OCI-M2 (cell line): Measurements from ENCODE around the gene DENND2C.

ENCODE experiments used
- DNase-seq: peaks from one replicate; lab custom pipeline; 2025; ENCODE audit not compliant: unreplicated experiment; lab: John Stamatoyannopoulos, UW

Gene DENND2C

DNA sequence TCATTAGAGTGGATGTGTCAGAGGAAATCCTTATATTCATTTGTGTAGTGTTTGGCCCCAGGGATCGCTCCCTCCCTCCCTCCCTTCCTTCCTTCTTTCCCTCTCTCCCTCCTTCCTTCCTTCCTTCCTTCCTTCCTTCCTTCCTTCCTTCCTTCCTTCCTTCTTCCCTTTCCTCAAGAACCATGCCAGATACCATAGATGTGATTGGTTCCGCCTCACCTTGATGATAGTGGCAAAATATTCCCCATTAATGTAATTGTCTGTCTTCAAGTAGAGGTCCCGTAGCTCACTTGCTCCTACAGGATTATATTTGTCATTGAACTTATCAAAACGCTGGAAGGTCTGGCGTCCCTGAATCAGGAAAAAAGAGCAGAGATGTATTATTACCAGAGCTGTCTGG lies 7.8 kb upstream of the DENND2C start:
- DNase-seq = no peak

DNA sequence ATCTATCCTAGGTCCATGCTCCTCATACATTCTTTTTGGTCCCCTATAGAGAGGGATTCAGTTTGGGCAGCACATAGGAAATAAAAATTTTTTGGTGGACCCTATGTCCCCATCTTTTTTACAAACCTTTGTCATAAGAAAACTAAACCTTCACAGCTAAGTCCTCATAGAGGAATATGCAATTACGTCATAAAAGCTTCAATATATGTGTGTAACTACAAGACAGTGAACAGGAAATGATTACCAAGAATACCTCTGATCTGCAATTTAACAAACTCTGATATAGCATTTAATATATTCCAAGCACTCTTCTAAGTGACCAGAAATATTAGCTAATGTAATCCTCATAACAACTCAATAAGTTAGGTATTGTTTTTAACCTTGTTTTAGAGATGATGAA lies 6.3 kb upstream of the DENND2C start:
- DNase-seq = no peak

DNA sequence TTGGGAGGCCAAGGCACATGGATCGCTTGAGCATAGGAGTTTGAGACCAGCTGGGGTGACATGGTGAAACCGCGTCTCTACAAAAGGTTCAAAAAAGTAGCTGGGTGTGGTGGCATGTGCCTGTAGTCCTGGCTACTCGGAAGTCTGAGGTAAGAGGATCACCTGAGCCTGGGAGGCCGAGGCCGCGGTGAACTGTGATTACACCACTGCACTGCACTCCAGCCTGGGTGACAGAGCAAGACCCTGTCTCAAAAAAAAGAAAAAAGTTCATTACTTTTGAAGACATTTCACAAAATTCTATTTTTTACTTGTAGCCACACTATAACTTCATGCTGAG lies 2.1 kb upstream of the DENND2C start:
- no peak for DNase-seq

DNA sequence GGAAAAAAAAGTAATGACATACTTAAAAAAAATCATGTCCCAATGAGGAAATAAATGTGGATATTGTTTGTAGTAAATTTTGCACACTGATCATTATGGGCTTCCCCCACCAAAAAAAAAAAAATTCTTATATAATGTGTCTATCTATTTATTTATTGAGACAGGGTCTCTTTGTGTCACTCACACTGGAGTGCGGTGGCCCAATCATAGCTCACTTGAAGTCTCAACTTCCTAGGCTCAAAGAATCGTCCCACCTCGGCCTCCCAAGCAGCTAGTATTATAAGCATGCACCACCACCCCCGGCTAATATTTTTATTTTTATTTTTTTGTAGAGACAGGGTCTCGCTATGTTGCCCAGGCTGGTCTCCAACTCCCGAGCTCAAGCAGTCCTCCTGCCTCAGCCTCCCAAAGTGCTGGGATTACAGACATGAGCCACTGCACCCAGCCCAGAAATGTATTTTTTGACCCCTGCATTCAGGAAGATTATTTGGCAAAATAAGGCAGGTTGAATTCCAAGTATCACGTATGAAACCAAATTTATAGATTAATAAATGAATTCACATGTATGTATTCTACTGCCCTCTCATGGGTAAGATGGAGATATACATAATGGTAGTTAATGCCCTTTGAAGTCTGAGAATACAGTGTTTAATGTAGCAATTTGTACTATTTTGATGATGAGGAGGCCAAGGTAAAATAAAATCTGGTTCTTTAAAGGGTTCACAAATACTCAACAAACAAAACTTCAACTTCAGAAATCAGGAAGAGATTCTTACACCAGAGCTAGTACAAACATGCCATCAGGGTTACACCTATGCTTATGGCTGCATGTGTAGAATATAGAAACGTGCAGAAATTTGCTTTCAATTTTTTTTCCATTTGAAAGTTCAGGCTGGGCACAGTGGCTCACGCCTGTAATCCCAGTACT lies 1.4 kb upstream of the DENND2C start:
- DNase-seq = no peak

DNA sequence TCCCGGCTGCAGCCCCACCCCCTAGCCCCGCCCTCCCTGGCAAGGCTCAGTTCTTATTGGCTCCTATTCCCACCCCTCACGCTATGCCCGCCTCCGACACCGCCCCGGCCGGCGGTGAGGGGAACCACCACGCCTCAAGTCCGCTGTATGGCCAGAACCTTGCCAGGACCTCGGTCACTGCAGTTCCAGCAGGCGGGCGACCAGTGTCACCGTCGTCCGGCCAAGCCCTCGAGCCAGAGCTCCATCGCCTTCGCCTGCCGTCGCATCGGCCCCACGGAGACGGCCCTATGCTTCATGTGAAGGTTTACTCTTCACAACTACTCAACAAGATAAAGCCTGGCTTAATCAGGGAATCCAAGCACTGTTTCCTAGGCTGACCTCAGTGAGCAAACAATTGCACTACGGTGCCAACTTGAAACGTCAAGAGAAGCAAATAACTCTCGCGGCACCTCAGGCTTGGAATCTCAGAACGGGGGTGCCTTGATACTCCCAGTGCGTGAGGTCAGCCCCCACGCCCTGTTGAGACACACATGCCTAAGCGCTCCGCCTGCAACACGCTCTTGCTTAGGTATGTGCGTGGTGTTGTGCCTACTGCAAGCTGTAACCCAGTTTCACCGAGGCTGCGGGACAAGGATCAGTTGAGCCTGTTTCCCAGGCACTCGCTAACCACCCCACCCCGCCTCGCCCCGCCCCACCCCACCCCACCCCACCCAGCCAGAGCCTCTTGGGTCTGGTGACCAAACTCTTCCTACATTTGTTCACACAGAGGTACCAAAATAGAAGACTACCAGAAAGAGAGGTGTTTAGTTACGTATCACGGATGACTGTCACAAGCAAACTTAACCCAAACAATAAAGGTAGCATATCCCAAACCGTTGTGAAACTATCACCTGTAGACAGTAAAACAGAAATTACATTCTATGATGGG lies 498 bp upstream of the DENND2C start:
- peak; percentile 21 for DNase-seq

DNA sequence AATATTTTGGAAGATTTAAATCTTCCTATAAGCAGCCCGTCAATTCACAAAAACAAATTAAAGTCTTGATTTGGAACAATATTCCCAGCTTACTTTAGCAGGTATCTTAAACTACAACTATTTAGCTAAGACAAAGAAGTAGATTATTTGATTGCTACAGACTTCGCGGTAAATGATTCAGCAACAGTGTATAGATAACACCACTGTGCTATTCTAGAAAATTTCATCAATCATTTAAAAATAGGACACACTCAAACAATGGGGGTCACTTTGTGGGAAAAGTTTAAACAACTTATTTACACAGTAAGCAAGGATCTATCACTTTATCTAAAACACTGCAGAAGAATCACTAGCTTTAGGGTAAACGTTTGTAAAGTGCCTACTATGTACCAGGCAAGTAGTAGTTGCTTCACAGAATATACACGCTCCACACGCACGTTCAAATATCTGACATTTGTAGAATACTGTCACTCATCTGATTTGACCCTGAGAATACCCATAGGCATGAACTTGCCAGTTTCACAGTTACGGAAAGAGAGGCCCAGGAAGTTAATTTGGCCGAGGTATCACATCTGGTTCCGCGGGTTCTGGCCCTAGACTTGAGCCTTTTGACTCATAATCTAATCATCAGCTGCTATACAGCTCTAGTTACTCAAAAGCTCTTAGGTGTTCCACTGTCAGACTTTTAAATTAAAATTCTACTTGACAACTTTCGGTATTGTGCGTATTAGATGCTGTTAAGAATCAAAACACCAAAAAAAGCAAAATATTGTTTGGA lies 876 bp downstream of the DENND2C start:
- no peak for DNase-seq

DNA sequence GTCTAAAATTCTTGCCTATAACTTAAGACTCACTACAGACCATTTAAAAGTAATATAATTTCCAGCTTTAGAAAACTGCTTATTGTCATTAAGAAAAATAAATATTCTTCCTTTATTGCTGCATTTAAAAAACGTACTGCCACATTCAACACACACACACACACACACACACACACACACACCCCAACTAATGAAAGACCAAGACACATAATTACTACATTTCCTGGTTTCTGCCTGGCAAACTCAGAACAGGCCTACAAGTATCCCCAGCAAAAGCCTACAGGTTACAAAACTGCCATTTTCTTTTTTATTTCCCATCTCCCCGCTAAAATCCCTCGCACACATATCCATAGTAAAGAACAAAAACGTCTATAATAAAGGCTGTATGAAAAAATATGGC lies 1.5 kb downstream of the DENND2C start:
- DNase-seq = no peak

DNA sequence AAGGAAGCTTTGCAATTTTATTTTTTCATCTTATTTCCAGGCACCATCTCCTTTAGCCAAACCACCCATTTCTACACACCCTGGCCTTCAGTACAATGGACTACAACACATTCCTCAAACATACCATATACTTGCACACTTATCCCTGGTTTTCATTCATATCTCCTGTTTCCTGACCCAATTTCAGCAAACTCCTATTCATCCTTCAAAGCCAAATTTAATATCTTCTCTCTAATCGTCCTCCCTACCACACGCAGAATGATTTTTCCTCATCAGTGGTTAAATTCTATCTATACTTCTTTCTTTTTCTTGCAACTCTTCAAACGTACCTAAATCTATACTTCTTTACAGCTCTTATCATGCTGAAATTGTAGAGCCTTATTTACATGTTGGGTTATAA lies 2.9 kb downstream of the DENND2C start:
- DNase-seq = no peak

DNA sequence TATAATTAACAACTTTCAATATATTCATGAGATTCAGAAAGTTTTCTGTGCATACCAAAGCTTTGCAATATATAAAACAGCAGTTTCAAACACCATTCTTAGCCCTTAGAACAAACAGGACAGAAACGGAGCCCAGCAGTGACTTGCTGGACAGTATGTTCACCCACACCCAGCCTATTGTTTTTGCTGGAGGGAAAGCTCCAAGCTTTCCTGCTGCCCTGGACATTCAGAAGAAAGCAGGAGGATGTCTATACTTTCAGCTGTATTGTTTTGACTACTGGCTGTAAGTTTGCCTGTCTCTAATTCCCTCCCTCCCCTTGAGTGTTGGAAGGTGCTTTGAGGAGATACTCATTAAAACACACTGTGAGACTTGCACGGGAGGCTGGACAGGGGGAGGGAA lies 9.6 kb downstream of the DENND2C start:
- no peak for DNase-seq

DNA sequence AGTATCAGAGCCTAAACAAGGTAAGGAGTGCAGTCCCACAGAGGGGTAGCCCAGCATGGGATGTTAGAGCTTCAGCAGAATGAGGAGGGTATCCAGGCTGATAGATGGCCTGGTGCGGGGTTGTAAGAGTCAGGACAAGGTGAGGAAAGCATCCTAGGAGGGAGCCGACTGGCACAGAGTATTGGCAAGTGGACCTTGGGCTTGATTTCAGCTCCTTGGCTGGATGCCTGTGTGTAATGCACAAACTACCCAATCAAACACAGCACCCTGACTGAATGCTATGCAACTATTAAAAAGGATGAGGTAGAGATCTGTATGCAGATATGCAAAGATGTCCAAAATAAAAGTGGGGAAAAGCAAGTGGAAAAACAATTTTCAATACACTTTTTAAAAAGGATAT lies 18.0 kb downstream of the DENND2C start:
- DNase-seq = no peak

DNA sequence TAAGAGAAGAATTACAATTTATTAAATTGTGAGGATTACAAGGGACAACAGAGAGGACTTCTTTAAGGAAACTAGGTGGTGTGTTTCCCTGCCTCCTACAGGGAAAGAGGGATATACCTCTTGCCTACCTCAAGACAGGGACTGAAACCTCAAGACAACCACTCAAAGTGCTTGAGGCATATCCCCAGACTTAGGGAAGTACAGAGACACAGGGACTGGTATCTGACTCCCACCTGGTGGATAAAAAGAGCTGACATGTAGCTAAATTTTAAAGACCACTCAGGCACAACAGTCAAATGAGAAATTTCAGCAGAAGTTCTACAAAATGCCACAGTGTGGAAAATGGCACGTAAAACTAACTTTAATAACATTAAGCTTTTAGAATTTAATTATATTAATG lies 21.3 kb downstream of the DENND2C start:
- no peak for DNase-seq

DNA sequence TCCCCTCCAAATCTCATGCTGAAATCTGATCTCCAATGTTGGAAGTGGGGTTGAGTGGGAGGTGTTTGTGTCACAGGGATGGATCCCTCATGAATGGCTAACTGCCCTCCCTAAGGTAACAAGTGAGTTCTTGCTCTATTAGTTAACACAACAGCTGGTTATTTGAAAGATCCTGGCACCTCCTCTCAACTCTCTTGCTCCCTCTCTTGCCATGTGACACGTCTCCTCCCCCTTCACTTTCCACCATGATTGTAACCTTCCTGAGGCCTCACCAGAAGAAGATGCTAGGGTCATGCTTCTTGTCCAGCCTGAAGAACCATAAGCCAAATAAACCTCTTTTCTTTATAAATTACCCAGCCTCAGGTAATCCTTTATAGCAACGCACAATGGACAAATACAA lies 28.5 kb downstream of the DENND2C start:
- no peak for DNase-seq

DNA sequence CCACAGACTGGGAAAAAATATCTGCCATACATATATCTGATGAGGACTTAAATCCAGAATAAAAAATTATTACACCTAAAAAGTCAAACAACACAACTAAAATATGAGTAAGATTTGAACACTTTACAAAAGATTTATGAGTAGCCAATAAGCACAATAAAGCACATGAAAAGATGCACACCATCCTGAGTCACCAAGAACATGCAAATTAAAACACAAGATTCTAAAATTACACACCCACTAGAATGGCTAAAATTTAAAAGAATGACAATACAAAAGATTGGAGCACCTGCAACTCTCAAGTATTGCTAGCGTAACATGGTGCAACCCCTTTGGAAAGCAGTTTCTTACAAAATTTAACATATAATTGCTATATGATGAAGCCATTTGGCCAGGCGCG lies 30.9 kb downstream of the DENND2C start:
- DNase-seq = no peak

DNA sequence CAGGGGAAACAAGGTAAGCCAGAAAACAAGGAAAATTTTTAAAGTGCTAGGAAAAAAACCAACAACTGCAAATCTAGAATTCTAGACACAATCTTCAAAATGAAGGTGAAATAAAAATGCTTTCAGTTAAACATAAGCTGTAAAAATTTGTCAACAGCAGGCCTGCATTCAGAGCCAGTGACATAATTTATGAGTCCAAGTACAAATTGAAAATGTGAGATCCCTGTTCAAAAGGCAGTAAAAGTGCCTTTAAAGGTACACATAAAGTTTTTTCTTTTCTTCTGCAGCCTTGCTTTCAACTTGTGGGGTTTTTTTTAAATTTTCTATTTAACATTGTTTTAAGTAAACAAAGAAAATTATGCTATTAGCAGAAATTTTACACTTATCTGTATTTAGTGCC lies 37.4 kb downstream of the DENND2C start:
- DNase-seq = no peak

DNA sequence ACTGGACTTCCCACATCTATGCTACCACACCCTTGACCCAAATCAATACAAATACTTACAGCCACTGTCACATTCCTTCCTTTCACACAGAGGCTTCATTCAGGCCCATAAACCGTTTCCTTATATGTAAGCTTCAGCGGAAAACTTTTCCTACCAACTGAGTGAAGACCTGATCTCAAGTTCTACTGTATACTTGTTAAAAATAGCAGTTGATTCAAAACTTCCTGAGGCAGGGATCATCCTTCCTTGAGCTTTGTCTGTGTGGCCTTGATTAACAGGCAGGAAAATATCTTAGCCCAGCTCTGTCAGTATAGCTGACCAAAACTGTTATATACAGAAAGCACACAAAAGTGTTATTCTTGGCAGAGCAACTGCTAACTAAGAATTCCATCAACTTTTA lies 42.7 kb downstream of the DENND2C start:
- DNase-seq = no peak

DNA sequence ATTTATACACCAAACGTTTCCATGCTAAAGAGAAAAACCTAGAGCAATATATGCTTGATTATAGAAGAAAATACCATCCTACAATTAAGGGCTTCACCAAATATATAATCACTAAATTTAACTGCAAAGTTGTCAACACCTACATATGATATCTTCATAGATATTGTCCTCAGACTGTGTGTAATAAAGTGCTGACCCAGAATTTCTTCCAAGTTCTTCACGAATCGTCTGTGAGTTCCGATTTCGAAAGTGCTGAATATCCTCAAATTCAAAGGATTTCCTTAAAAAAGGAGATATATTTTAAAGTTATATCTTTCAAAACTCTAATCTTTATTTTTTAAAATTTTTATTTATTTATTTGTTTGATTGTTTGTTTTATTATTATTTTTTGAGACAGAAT lies 46.5 kb downstream of the DENND2C start:
- no peak for DNase-seq

DNA sequence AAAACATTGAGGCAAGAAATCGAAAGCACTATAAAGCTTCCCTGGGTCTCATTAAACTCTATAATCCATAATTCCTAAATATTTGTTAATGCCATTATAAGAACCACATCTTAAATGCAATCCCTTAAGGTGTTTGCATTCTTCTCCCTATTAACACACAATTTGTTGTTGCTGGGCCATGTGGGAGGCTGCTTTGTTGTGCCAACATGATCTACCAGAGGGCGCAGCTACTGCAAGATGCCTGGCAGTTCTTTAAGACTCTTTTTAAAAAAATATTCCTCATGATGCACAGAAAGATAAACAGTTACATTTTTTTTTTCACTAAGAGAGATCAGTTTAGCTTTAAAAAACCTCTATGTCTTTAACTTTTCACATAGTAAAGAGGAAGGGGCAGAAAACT lies 49.4 kb downstream of the DENND2C start:
- no peak for DNase-seq

DNA sequence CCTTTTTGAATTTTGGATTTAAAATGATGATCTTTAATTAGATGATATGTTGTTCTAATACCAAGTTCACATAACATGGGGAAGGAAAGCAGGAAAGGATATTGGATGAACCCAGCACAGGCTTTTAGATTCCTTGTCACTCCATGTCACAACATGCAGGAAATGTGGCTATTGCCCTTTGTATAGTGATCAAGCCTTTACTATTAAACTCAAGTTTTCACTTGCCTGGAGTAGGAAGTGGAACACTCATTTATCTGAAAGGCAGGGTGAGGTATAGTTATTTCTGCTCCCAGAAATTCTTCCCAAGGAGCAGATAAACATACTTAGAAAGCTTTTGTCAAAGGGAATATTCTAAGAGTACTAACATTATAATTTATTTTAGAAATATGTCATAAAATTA lies 51.2 kb downstream of the DENND2C start:
- DNase-seq = no peak

DNA sequence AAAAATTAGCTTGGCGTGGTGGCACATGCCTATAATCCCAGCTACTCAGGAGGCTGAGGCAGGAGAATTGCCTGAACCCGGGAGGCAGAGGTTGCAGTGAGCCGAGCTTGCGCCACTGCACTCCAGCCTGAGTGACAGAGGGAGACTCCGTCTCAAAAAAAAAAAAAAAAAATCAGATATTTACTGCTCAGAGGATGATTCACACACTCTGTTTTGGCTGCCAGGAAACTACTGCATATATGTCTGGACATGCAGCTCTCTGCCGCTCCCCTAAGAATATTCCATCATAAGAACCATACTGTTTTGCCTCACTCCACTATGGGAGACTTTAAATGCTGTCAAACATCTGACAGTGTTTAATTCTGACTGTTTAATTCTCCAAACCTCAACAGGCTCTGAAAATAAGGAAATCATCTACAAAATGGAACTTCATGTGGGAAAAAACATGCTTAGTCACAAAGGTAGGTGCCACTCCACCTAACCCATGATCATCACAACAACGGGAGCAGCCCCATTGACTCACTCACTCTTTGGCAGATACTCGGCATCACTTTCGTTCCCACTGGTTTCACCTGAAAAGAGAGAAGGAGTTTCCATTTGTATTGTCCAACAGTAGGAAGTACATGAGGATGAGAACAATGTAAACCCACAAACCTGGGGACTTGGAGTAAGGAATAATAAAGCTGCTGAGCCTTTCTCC lies 59.2 kb downstream of the DENND2C start:
- DNase-seq = no peak

DNA sequence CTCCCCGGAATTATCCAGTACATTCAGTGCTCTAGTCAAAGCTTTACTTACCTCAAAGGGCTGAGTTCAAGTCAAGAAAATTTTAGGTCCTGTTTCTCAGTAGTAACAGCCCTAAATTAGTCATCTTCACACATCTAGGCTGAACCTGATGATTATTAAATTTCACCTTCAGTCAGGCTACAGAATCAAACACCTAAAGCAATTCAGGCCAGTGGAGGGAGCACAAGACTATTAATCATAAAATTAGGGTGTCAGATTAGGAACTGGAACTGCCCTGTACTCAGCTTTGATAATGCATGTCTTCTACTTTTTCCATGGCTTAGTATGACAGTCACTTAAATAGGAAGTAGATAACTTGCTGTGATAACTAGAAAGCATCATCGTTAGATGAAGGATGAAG lies 60.0 kb downstream of the DENND2C start:
- DNase-seq = no peak

DNA sequence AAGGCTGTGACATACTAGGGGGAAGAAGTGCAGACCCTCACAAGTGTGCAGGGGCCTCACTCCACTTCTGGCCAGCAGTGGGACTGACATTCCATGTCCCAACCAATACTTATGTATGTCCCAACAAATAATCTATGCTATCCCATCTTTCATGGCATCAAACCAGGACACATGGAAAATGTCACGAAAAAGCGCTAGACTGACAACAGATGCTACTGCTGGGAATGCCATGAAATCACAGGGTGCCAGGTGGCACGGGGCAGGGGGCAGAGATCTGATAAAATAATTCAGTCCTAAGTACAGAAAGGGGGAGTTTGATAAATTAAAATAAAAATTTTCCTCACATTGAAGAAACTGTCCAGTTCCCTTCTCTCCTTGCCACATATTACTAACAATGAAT lies 60.8 kb downstream of the DENND2C start:
- no peak for DNase-seq
